HepG2 (cell line): ENCODE results near the gene ZNF608. TPM values are rescaled to one million over a fixed set of nuclear protein-coding genes. Genes with fewer than 3 reads are reported as not detected.

Experiments used
- ATAC-seq: fragments of 200-7000 bp; cut with Tn5 transposase; 3 replicates; pipeline ENCODE4 v1.9.1; 2020; ENCODE audit warnings: mild to moderate bottlenecking, moderate library complexity
- BruUV-seq: library from RNA; stranded (reverse); fragments of 400-500 nt; replicated peaks from 2 replicates; lab custom pipeline; 2021; lab: Mats Ljungman, UMichigan
- CTCF ChIA-PET: fragments of 300-600 bp; formaldehyde crosslinking; extraction: SDS; loops from one replicate; lab custom pipeline; 2021; ENCODE audit warnings: low total read pairs, inconsistent platforms, low intra/inter-chr PET ratio; lab: Yijun Ruan, JAX
- POLR2A ChIA-PET: fragments of 350-600 bp; sonication (Branson Sonifier 250); formaldehyde crosslinking; loops from one replicate; lab custom pipeline; 2020; ENCODE audit warnings: antibody characterized with exemption, inconsistent platforms; lab: Yijun Ruan, JAX
- DNase-seq: peaks from one replicate; pipeline ENCODE4 v3.0.0-alpha.2; 2015; ENCODE audit warnings: low spot score
- FAIRE-seq: peaks from 3 replicates; lab custom pipeline; 2011; peaks lifted over from hg19 to GRCh38; lab: Jason Lieb, UNC
- H2AFZ ChIP-seq: one replicate; pipeline ENCODE4 v1.6.1; 2011; ENCODE audit warnings: low read length, inconsistent platforms
- H3K27ac ChIP-seq: fragments of 300-600 bp; 3 replicates; pipeline ENCODE4 v1.8.0; 2011; ENCODE audit warnings: mixed run types, mild to moderate bottlenecking, mixed read lengths, low read length, inconsistent platforms; ENCODE audit not compliant: insufficient read depth; ENCODE audit errors: extremely low read length
- H3K27me3 ChIP-seq, 2 experiments: fragments of 200-600 bp in 1 of 2; 2 replicates in 1 of 2; 3 replicates in 1 of 2; pipeline versions ENCODE4 v1.6.0 to v1.8.0; 2011; ENCODE audit warnings: low read length in 2 of 2, mild to moderate bottlenecking in 2 of 2, moderate library complexity in 2 of 2, inconsistent platforms in 1 of 2; ENCODE audit not compliant: insufficient read depth in 2 of 2, control insufficient read depth in 1 of 2
- H3K36me3 ChIP-seq, 2 experiments: fragments of 200-600 bp in 1 of 2; replicated peaks in 1 of 2; 2 replicates in 1 of 2; 3 replicates in 1 of 2; pipeline versions ENCODE4 v1.5.1 to v1.8.0; 2011; ENCODE audit warnings: low read length in 2 of 2, inconsistent platforms in 1 of 2; ENCODE audit not compliant: insufficient read depth in 2 of 2, control insufficient read depth in 1 of 2
- H3K4me1 ChIP-seq: 2 replicates; pipeline ENCODE4 v1.5.1; 2012; ENCODE audit warnings: low read length, inconsistent platforms; ENCODE audit not compliant: insufficient read depth
- H3K4me2 ChIP-seq: 2 replicates; pipeline ENCODE4 v1.6.0; 2011; ENCODE audit warnings: low read depth, low read length, inconsistent platforms
- H3K4me3 ChIP-seq, 3 experiments: fragments of 200-600 bp in 1 of 3; sonication (generic), shearing (Covaris generic) in 1 of 3; replicated peaks in 1 of 3; 2 replicates each; pipeline ENCODE4 v1.5.1; 2011 to 2016; ENCODE audit warnings: low read length in 3 of 3, inconsistent platforms in 2 of 3, low read depth in 2 of 3, mild to moderate bottlenecking in 2 of 3, control low read depth in 1 of 3, mixed read lengths in 1 of 3; ENCODE audit not compliant: insufficient read depth in 1 of 3
- H3K79me2 ChIP-seq: one replicate; pipeline ENCODE4 v1.6.1; 2011; ENCODE audit warnings: low read length, inconsistent platforms; ENCODE audit not compliant: insufficient read depth
- H3K9ac ChIP-seq: 2 replicates; pipeline ENCODE4 v1.6.0; 2011; ENCODE audit warnings: mild to moderate bottlenecking, low read depth, low read length, inconsistent platforms; ENCODE audit not compliant: insufficient read depth
- H3K9me3 ChIP-seq: 2 replicates; pipeline ENCODE4 v1.5.1; 2012; ENCODE audit warnings: mild to moderate bottlenecking, low read length
- H4K20me1 ChIP-seq: 2 replicates; pipeline ENCODE4 v1.6.0; 2011; ENCODE audit warnings: inconsistent platforms, mild to moderate bottlenecking, low read length, moderate library complexity; ENCODE audit not compliant: insufficient read depth
- ASH2L ChIP-seq: fragments of 300-600, 200-600 bp; sonication (generic); IDR thresholded peaks from 2 replicates; pipeline ENCODE4 v1.7.0; 2017; ENCODE audit warnings: low read depth, mild to moderate bottlenecking, moderate library complexity, mixed read lengths, low read length; ENCODE audit not compliant: insufficient read length
- BHLHE40 ChIP-seq: IDR thresholded peaks from 2 replicates; pipeline ENCODE4 v1.6.1; 2011; ENCODE audit warnings: low read length, improper control_type of control experiment
- XRCC5 ChIP-seq: fragments of 200-400 bp; formaldehyde crosslinking; optimal IDR thresholded peaks from 2 replicates; pipeline ENCODE3; 2017; ENCODE audit warnings: mild to moderate bottlenecking, low read length
- ZFP62 ChIP-seq: sonication (generic); formaldehyde crosslinking; IDR thresholded peaks from 2 replicates; pipeline ENCODE4 v1.4.0; 2020; ENCODE audit warnings: missing genetic modification reagents
- ZNF329 ChIP-seq: sonication (generic); formaldehyde crosslinking; IDR thresholded peaks from 2 replicates; pipeline ENCODE4 v1.9.0; 2021; ENCODE audit warnings: low read depth, mild to moderate bottlenecking, missing genetic modification reagents
- WGBS: methylation state at CpG from one replicate; pipeline ENCODE4 v1.1.6; 2017; ENCODE audit warnings: low lambda C conversion rate; 5-methylcytosine and 5-hydroxymethylcytosine counted together
- in situ Hi-C: cut with HindIII; loops from 2 replicates; pipeline ENCODE4 v1.10.0; 2017; ENCODE audit warnings: low pct_unique_long_range_greater_than_20kb; ENCODE audit not compliant: extremely low pct_ligation_motif_present
- intact Hi-C: fragments of 100-400 bp; cut with micrococcal nuclease; formaldehyde crosslinking; loops from one replicate; pipeline ENCODE4 v1.10.0; 2022; ENCODE audit not compliant: unreplicated experiment
- polyA plus RNA-seq, 8 experiments: library from polyadenylated mRNA; depleted of rRNA in 3 of 8; stranded (reverse) in 7 of 8; unstranded in 1 of 8; fragments of >200 nt; fragmentation: Illumina TruSeq in 4 of 8; extraction: Trizol in 4 of 8; gene quantifications; 2 replicates each; pipeline versions ENCODE4 v1.2.1 to v1.2.3, GENCODE V29; 2011 to 2016; ENCODE audit warnings: low read depth in 4 of 8, missing spikeins in 1 of 8, mixed read lengths in 1 of 8; ENCODE audit not compliant: insufficient read depth in 1 of 8
- total RNA-seq, 5 experiments: library from RNA; depleted of rRNA; stranded (reverse); fragments of >200 nt; fragmentation: Illumina TruSeq; extraction: Trizol; gene quantifications; 2 replicates each; pipeline ENCODE4 v1.2.3, GENCODE V29; 2016; ENCODE audit warnings: low read depth in 1 of 5
- TF ChIP-seq, protein P1 (sequence below): sonication (generic); formaldehyde crosslinking; IDR thresholded peaks from 2 replicates; pipeline ENCODE4 v1.5.1; 2020; ENCODE audit warnings: missing genetic modification reagents, mild to moderate bottlenecking, borderline replicate concordance
- TF ChIP-seq, protein P2 (sequence below): sonication (generic); formaldehyde crosslinking; IDR thresholded peaks from 2 replicates; pipeline ENCODE4 v1.4.0; 2020; ENCODE audit warnings: missing genetic modification reagents, borderline replicate concordance
- TF ChIP-seq, protein P3 (sequence below), 2 experiments: sonication (generic) in 1 of 2; formaldehyde crosslinking in 1 of 2; IDR thresholded peaks; 2 replicates each; pipeline versions ENCODE4 v1.5.1 to v1.6.1; 2011 to 2020; ENCODE audit warnings: borderline replicate concordance in 1 of 2, low read depth in 1 of 2, low read length in 1 of 2, mild to moderate bottlenecking in 1 of 2, missing genetic modification reagents in 1 of 2, moderate library complexity in 1 of 2

Gene ZNF608
- total and polyA plus RNA-seq, 2 of the 13 experiments (the other 11 are each of a cell fraction or from before 2014, with no cell fraction given): 0.66 to 0.91 TPM

DNA sequence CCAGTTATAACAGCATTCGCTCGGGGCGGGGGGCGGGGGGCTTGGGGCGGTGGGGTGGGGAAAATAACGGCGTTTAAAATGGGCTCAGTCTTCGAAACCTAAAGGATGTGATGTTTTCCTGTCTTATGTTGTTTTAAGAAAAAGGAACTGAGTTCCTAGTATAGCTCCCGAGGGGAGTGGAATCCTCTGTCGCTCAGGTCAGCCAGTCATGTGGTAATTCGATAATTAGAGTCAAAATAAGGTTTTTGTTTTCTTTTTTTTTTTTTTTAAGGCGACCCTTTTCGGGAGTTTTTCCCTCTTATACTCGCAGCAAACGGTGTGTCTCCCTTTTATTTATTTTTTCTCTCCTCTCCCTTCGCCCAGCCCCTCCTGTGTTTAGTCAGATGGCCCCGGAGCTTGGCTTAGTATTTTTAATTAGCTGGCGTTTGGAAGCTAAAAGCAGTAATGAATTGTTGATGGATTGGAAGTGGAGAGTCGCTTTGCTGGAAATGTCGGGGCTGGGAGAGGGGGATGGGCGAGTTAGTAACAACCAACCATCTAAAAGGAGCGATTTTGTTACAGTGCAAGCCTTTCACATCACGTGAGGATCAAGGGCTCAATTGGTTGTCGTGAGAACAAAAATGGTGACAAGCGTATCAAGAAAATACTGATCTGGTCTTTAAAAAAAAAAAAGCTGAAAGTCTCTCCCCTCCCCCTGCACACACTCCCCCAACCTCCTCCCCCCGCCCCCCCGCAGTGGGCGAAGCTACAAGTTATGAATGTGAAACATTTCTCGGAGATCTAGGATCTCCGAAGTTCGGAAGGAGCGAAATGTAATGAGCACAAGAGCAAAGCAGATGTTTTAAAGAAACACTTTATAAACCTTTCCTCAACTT, 714 bp upstream of the ZNF608 start:
- FAIRE-seq: no peak
- Histone ChIP-seq H3K36me3 (no peaks in the 10 kb centered on the region), H3K27me3 (peaks cover 0 to 27% of the 10 kb centered on the region in 2 experiments; a peak in 3 of 5 replicates), H3K4me3 (peak overlapping the region; percentile 43 to 73 (median 56)), H3K4me1 (peaks cover 44% of the 10 kb centered on the region), H3K9me3 (no peaks in the 10 kb centered on the region), H2AFZ (no peak overlapping the region), H3K9ac (peak overlapping the region; percentile 64), H3K27ac (peak overlapping the region; percentile 71), H3K4me2 (peak overlapping the region; percentile 90), H3K79me2 (no peaks in the 10 kb centered on the region), H4K20me1 (no peaks in the 10 kb centered on the region)
- in situ Hi-C loops (no loop called here), intact Hi-C loops (loop anchor here (5.0 kb wide), 1 partner anchor 150 kb away; no protein-coding TSS in a partner anchor)
- WGBS: 8% methylated on average over 32 of the region's 32 CpGs
- DNase-seq: peak; percentile 57
- TF ChIP-seq ZFP62: no peak
- TF ChIP-seq, protein P1, sequence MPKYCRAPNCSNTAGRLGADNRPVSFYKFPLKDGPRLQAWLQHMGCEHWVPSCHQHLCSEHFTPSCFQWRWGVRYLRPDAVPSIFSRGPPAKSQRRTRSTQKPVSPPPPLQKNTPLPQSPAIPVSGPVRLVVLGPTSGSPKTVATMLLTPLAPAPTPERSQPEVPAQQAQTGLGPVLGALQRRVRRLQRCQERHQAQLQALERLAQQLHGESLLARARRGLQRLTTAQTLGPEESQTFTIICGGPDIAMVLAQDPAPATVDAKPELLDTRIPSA (CRISPR knock-in tag): no peak
- peak; percentile 83 for TF ChIP-seq BHLHE40
- TF ChIP-seq ZNF329 (CRISPR knock-in tag): no peak
- peak; percentile 17 for TF ChIP-seq ASH2L
- peak; percentile 3 for TF ChIP-seq XRCC5
- TF ChIP-seq, protein P2, sequence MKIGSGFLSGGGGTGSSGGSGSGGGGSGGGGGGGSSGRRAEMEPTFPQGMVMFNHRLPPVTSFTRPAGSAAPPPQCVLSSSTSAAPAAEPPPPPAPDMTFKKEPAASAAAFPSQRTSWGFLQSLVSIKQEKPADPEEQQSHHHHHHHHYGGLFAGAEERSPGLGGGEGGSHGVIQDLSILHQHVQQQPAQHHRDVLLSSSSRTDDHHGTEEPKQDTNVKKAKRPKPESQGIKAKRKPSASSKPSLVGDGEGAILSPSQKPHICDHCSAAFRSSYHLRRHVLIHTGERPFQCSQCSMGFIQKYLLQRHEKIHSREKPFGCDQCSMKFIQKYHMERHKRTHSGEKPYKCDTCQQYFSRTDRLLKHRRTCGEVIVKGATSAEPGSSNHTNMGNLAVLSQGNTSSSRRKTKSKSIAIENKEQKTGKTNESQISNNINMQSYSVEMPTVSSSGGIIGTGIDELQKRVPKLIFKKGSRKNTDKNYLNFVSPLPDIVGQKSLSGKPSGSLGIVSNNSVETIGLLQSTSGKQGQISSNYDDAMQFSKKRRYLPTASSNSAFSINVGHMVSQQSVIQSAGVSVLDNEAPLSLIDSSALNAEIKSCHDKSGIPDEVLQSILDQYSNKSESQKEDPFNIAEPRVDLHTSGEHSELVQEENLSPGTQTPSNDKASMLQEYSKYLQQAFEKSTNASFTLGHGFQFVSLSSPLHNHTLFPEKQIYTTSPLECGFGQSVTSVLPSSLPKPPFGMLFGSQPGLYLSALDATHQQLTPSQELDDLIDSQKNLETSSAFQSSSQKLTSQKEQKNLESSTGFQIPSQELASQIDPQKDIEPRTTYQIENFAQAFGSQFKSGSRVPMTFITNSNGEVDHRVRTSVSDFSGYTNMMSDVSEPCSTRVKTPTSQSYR (CRISPR knock-in tag): peak; percentile 19; the same call in 1 of the 2 replicates
- TF ChIP-seq, protein P3, sequence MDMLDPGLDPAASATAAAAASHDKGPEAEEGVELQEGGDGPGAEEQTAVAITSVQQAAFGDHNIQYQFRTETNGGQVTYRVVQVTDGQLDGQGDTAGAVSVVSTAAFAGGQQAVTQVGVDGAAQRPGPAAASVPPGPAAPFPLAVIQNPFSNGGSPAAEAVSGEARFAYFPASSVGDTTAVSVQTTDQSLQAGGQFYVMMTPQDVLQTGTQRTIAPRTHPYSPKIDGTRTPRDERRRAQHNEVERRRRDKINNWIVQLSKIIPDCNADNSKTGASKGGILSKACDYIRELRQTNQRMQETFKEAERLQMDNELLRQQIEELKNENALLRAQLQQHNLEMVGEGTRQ (IDR thresholded peaks at IDR 0.05; ENCODE audit: low read depth, low read length): peak; percentile 58
- TF ChIP-seq, protein P3 (CRISPR knock-in tag; IDR thresholded peaks at IDR 0.05; ENCODE audit: borderline replicate concordance): no peak; the same call in 1 of the 2 replicates
- ChIA-PET POLR2A (interaction anchor here (0.7 to 3.1 kb wide), 5 partner anchors 26 to 166 kb away, joined by 3 to 15 read pairs (median 4); no protein-coding TSS in a partner anchor), CTCF (interaction anchor here (0.7 kb wide), 1 partner anchor 84 kb away, joined by 3 read pairs; no protein-coding TSS in a partner anchor)
- ATAC-seq: no peak
- no TSS peak for BruUV-seq
